HepG2 (cell line): ENCODE results near the gene SLC16A3. TPM values are rescaled to one million over a fixed set of nuclear protein-coding genes. Genes with fewer than 3 reads are reported as not detected.

ENCODE experiments used
- CAMTA2 ChIP-seq: sonication (generic); formaldehyde crosslinking; IDR thresholded peaks from 2 replicates; pipeline ENCODE4 v1.4.0; 2020; ENCODE audit warnings: mild to moderate bottlenecking, missing genetic modification reagents, borderline replicate concordance
- CEBPG ChIP-seq: IDR thresholded peaks from 2 replicates; pipeline ENCODE4 v1.6.1; 2016
- RORA ChIP-seq: sonication (generic); formaldehyde crosslinking; IDR thresholded peaks from 2 replicates; pipeline ENCODE4 v1.5.0; 2020; ENCODE audit warnings: mild to moderate bottlenecking, missing genetic modification reagents, moderate library complexity
- SATB2 ChIP-seq: sonication (generic); formaldehyde crosslinking; IDR thresholded peaks from 2 replicates; pipeline ENCODE4 v1.5.0; 2020; ENCODE audit warnings: missing genetic modification reagents
- SNAPC5 ChIP-seq: sonication (generic); formaldehyde crosslinking; IDR thresholded peaks from 2 replicates; pipeline ENCODE4 v1.8.1; 2023; ENCODE audit warnings: mild to moderate bottlenecking, missing genetic modification reagents, borderline replicate concordance
- SOX6 ChIP-seq, 2 experiments: fragments of 450-650 bp in 1 of 2; sonication (generic) in 1 of 2; formaldehyde crosslinking in 1 of 2; IDR thresholded peaks; 2 replicates each; pipeline versions ENCODE4 v1.4.0 to v1.6.1; 2017 to 2020; ENCODE audit warnings: antibody characterized with exemption in 1 of 2, mild to moderate bottlenecking in 1 of 2, missing genetic modification reagents in 1 of 2
- SRSF1 ChIP-seq: fragments of 200-400 bp; formaldehyde crosslinking; optimal IDR thresholded peaks from 2 replicates; pipeline ENCODE3; 2017; ENCODE audit warnings: mild to moderate bottlenecking, low read depth, low read length, moderate library complexity
- TARDBP ChIP-seq: sonication (generic); formaldehyde crosslinking; IDR thresholded peaks from 2 replicates; pipeline ENCODE4 v1.8.0; 2022; ENCODE audit warnings: mild to moderate bottlenecking, missing genetic modification reagents
- ZNF180 ChIP-seq: sonication (generic); formaldehyde crosslinking; IDR thresholded peaks from 2 replicates; pipeline ENCODE4 v1.4.0; 2020; ENCODE audit warnings: low read depth, missing genetic modification reagents, borderline replicate concordance
- ZNF251 ChIP-seq: sonication (generic); formaldehyde crosslinking; IDR thresholded peaks from 2 replicates; pipeline ENCODE4 v1.9.0; 2021; ENCODE audit warnings: mild to moderate bottlenecking, missing genetic modification reagents
- ZNF678 ChIP-seq: sonication (generic); formaldehyde crosslinking; IDR thresholded peaks from 2 replicates; pipeline ENCODE4 v1.4.0; 2020; ENCODE audit warnings: mild to moderate bottlenecking, missing genetic modification reagents
- ZNF782 ChIP-seq: sonication (generic); formaldehyde crosslinking; IDR thresholded peaks from 2 replicates; pipeline ENCODE4 v1.4.0; 2020; ENCODE audit warnings: missing genetic modification reagents, mild to moderate bottlenecking, borderline replicate concordance
- ZSCAN22 ChIP-seq: sonication (generic); formaldehyde crosslinking; IDR thresholded peaks from 2 replicates; pipeline ENCODE4 v1.4.0; 2020; ENCODE audit warnings: mild to moderate bottlenecking, missing genetic modification reagents
- polyA plus RNA-seq, 8 experiments: library from polyadenylated mRNA; depleted of rRNA in 3 of 8; stranded (reverse) in 7 of 8; unstranded in 1 of 8; fragments of >200 nt; fragmentation: Illumina TruSeq in 4 of 8; extraction: Trizol in 4 of 8; gene quantifications; 2 replicates each; pipeline versions ENCODE4 v1.2.1 to v1.2.3, GENCODE V29; 2011 to 2016; ENCODE audit warnings: low read depth in 4 of 8, missing spikeins in 1 of 8, mixed read lengths in 1 of 8; ENCODE audit not compliant: insufficient read depth in 1 of 8
- total RNA-seq, 5 experiments: library from RNA; depleted of rRNA; stranded (reverse); fragments of >200 nt; fragmentation: Illumina TruSeq; extraction: Trizol; gene quantifications; 2 replicates each; pipeline ENCODE4 v1.2.3, GENCODE V29; 2016; ENCODE audit warnings: low read depth in 1 of 5
- TF ChIP-seq, protein P1 (sequence below): sonication (generic); formaldehyde crosslinking; IDR thresholded peaks from 2 replicates; pipeline ENCODE4 v1.5.1; 2020; ENCODE audit warnings: mild to moderate bottlenecking, missing genetic modification reagents, borderline replicate concordance
- TF ChIP-seq, protein P2 (sequence below): sonication (generic); formaldehyde crosslinking; IDR thresholded peaks from 2 replicates; pipeline ENCODE4 v1.4.0; 2020; ENCODE audit warnings: missing genetic modification reagents, mild to moderate bottlenecking, borderline replicate concordance
- TF ChIP-seq, protein P3 (sequence below): sonication (generic); formaldehyde crosslinking; IDR thresholded peaks from 2 replicates; pipeline ENCODE4 v1.5.0; 2020; ENCODE audit warnings: mild to moderate bottlenecking, missing genetic modification reagents
- TF ChIP-seq, protein P4 (sequence below): IDR thresholded peaks from 2 replicates; pipeline ENCODE4 v1.6.1; 2016; ENCODE audit warnings: mild to moderate bottlenecking

SLC16A3 gene
- total and polyA plus RNA-seq, 2 of the 13 experiments (the other 11 are each of a cell fraction or from before 2014, with no cell fraction given): 242 to 349 TPM

DNA sequence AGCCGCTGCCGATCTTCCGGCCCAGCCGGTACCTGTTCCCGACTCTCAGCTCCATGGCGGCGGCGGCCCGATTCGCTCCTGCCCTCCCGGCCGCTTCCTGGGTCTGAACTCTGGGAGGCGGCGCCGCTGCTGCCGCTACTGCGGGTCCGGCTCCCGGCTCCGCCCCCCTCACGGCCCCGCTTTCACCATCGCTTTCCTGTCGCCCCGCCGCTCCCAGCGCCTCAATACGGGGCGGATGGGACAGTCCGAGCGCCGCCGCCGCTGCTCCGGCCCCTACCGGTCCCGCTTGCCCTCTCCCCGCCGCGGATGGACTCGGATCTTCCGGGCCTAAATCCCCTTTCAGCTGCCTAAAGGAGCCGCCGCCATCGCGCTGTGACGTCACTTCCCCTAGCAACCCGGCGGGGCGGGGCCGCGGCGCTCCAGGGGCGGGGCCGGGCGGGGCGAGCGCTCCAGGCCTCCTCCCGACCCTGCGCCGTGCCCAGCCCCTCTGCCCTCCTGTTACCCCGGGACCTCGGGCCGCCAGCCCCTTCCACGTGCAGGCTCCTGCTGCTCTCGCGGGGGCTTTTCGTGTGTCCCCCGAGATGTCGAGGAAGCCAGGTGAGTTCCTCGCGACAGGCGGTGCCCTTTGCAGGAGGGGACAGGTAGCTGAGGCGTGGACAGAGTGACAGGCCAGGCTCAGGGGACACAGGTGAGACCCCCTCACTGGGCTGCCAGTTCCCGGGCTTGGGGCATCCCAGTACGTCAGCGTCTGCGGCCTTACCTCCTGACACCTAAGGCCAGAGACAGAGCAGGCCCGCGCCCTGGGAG, 44.7 kb downstream of the SLC16A3 start, which contains the start of gene CSNK1D (continued):
- TF ChIP-seq, protein P1, sequence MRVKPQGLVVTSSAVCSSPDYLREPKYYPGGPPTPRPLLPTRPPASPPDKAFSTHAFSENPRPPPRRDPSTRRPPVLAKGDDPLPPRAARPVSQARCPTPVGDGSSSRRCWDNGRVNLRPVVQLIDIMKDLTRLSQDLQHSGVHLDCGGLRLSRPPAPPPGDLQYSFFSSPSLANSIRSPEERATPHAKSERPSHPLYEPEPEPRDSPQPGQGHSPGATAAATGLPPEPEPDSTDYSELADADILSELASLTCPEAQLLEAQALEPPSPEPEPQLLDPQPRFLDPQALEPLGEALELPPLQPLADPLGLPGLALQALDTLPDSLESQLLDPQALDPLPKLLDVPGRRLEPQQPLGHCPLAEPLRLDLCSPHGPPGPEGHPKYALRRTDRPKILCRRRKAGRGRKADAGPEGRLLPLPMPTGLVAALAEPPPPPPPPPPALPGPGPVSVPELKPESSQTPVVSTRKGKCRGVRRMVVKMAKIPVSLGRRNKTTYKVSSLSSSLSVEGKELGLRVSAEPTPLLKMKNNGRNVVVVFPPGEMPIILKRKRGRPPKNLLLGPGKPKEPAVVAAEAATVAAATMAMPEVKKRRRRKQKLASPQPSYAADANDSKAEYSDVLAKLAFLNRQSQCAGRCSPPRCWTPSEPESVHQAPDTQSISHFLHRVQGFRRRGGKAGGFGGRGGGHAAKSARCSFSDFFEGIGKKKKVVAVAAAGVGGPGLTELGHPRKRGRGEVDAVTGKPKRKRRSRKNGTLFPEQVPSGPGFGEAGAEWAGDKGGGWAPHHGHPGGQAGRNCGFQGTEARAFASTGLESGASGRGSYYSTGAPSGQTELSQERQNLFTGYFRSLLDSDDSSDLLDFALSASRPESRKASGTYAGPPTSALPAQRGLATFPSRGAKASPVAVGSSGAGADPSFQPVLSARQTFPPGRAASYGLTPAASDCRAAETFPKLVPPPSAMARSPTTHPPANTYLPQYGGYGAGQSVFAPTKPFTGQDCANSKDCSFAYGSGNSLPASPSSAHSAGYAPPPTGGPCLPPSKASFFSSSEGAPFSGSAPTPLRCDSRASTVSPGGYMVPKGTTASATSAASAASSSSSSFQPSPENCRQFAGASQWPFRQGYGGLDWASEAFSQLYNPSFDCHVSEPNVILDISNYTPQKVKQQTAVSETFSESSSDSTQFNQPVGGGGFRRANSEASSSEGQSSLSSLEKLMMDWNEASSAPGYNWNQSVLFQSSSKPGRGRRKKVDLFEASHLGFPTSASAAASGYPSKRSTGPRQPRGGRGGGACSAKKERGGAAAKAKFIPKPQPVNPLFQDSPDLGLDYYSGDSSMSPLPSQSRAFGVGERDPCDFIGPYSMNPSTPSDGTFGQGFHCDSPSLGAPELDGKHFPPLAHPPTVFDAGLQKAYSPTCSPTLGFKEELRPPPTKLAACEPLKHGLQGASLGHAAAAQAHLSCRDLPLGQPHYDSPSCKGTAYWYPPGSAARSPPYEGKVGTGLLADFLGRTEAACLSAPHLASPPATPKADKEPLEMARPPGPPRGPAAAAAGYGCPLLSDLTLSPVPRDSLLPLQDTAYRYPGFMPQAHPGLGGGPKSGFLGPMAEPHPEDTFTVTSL: 0 out of 2 replicates have a peak, but pooled peaks have one; percentile 24
- TF ChIP-seq CAMTA2 (CRISPR knock-in tag): peak; percentile 76
- TF ChIP-seq ZNF251 (CRISPR knock-in tag): no peak
- TF ChIP-seq, protein P2, sequence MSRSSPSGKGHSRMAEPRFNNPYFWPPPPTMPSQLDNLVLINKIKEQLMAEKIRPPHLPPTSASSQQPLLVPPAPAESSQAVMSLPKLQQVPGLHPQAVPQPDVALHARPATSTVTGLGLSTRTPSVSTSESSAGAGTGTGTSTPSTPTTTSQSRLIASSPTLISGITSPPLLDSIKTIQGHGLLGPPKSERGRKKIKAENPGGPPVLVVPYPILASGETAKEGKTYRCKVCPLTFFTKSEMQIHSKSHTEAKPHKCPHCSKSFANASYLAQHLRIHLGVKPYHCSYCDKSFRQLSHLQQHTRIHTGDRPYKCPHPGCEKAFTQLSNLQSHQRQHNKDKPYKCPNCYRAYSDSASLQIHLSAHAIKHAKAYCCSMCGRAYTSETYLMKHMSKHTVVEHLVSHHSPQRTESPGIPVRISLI: no peak
- TF ChIP-seq ZNF180: peak; percentile 76; the same call in 1 of the 2 replicates
- no peak for TF ChIP-seq SNAPC5 (CRISPR knock-in tag)
- TF ChIP-seq, protein P3, sequence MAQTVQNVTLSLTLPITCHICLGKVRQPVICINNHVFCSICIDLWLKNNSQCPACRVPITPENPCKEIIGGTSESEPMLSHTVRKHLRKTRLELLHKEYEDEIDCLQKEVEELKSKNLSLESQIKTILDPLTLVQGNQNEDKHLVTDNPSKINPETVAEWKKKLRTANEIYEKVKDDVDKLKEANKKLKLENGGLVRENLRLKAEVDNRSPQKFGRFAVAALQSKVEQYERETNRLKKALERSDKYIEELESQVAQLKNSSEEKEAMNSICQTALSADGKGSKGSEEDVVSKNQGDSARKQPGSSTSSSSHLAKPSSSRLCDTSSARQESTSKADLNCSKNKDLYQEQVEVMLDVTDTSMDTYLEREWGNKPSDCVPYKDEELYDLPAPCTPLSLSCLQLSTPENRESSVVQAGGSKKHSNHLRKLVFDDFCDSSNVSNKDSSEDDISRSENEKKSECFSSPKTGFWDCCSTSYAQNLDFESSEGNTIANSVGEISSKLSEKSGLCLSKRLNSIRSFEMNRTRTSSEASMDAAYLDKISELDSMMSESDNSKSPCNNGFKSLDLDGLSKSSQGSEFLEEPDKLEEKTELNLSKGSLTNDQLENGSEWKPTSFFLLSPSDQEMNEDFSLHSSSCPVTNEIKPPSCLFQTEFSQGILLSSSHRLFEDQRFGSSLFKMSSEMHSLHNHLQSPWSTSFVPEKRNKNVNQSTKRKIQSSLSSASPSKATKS (CRISPR knock-in tag): peak; percentile 94; the same call in 1 of the 2 replicates
- TF ChIP-seq, protein P4, sequence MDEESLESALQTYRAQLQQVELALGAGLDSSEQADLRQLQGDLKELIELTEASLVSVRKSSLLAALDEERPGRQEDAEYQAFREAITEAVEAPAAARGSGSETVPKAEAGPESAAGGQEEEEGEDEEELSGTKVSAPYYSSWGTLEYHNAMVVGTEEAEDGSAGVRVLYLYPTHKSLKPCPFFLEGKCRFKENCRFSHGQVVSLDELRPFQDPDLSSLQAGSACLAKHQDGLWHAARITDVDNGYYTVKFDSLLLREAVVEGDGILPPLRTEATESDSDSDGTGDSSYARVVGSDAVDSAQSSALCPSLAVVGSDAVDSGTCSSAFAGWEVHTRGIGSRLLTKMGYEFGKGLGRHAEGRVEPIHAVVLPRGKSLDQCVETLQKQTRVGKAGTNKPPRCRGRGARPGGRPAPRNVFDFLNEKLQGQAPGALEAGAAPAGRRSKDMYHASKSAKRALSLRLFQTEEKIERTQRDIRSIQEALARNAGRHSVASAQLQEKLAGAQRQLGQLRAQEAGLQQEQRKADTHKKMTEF (CRISPR knock-in tag): peak; percentile 98
- no peak for TF ChIP-seq CEBPG
- peak; percentile 76; the same call in 1 of the 2 replicates for TF ChIP-seq TARDBP (CRISPR knock-in tag)
- TF ChIP-seq ZNF782 (CRISPR knock-in tag): peak; percentile 83; the same call in 1 of the 2 replicates
- TF ChIP-seq RORA: no peak
- TF ChIP-seq ZNF678: 0 out of 2 replicates have a peak, but pooled peaks have one; percentile 41
- TF ChIP-seq SOX6 (IDR thresholded peaks at IDR 0.05): no peak
- peak; percentile 72 for TF ChIP-seq SOX6 (CRISPR knock-in tag; IDR thresholded peaks at IDR 0.05)
- TF ChIP-seq SRSF1: peak; percentile 90
- TF ChIP-seq SATB2: no peak
- peak; percentile 68; the same call in 1 of the 2 replicates for TF ChIP-seq ZSCAN22
